ENCODE results near the gene CREBRF.

GRCh38 chr5:173055983-173056782 is at the start of gene CREBRF:
- TF ChIP-seq, protein P1, sequence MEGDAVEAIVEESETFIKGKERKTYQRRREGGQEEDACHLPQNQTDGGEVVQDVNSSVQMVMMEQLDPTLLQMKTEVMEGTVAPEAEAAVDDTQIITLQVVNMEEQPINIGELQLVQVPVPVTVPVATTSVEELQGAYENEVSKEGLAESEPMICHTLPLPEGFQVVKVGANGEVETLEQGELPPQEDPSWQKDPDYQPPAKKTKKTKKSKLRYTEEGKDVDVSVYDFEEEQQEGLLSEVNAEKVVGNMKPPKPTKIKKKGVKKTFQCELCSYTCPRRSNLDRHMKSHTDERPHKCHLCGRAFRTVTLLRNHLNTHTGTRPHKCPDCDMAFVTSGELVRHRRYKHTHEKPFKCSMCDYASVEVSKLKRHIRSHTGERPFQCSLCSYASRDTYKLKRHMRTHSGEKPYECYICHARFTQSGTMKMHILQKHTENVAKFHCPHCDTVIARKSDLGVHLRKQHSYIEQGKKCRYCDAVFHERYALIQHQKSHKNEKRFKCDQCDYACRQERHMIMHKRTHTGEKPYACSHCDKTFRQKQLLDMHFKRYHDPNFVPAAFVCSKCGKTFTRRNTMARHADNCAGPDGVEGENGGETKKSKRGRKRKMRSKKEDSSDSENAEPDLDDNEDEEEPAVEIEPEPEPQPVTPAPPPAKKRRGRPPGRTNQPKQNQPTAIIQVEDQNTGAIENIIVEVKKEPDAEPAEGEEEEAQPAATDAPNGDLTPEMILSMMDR (IDR thresholded peaks at IDR 0.05) = no peak
- peak; percentile 73 for TF ChIP-seq POLR2A (IDR thresholded peaks at IDR 0.05)

Measured in breast epithelium (tissue), 3 donors.